IMR-90 (cell line): ENCODE measurements around the gene NOD2. TPM values are rescaled to one million over a fixed set of nuclear protein-coding genes. Genes with fewer than 3 reads are reported as not detected.

Experiments used
- ATAC-seq: fragments of 200-7000 bp; cut with Tn5 transposase; 2 replicates; pipeline ENCODE4 v1.9.1; 2020; ENCODE audit warnings: low read depth, mild to moderate bottlenecking, moderate library complexity
- BruUV-seq: library from RNA; stranded (reverse); fragments of 400-500 nt; replicated peaks from 2 replicates; lab custom pipeline; 2021; lab: Mats Ljungman, UMichigan
- CTCF ChIA-PET: fragments of 300-600 bp; formaldehyde crosslinking; extraction: SDS; loops from one replicate; lab custom pipeline; 2021; ENCODE audit warnings: antibody characterized with exemption; lab: Yijun Ruan, JAX
- POLR2A ChIA-PET: fragments of 300-600 bp; sonication (Branson Sonifier 250); formaldehyde crosslinking; loops from one replicate; lab custom pipeline; 2022; ENCODE audit warnings: antibody characterized with exemption; ENCODE audit not compliant: unreplicated experiment; lab: Charles Lee
- DNase-seq: peaks from one replicate; pipeline ENCODE4 v3.0.0; 2013
- H2AFZ ChIP-seq: replicated peaks from 2 replicates; pipeline ENCODE3; 2013; ENCODE audit warnings: low read length, mild to moderate bottlenecking; ENCODE audit not compliant: poor library complexity
- H2AK5ac ChIP-seq: 2 replicates; pipeline ENCODE4 v1.6.1; 2013; ENCODE audit warnings: low read depth, low read length, inconsistent platforms
- H2AK9ac ChIP-seq: replicated peaks from 2 replicates; pipeline ENCODE3; 2013; ENCODE audit warnings: mild to moderate bottlenecking, low read depth, low read length, moderate library complexity; ENCODE audit not compliant: poor library complexity
- H2BK120ac ChIP-seq: 2 replicates; pipeline ENCODE4 v1.6.1; 2013; ENCODE audit warnings: low read depth, low read length, inconsistent platforms
- H2BK15ac ChIP-seq: 3 replicates; pipeline ENCODE4 v1.6.1; 2013; ENCODE audit warnings: low read depth, low read length, inconsistent platforms
- H2BK20ac ChIP-seq: 2 replicates; pipeline ENCODE4 v1.6.1; 2013; ENCODE audit warnings: low read depth, mild to moderate bottlenecking, inconsistent platforms, low read length, moderate library complexity
- H2BK5ac ChIP-seq: 2 replicates; pipeline ENCODE4 v1.6.1; 2013; ENCODE audit warnings: mild to moderate bottlenecking, low read depth, low read length, inconsistent platforms; ENCODE audit not compliant: poor library complexity, severe bottlenecking
- H3K14ac ChIP-seq: replicated peaks from 2 replicates; pipeline ENCODE4 v1.6.1; 2013; ENCODE audit warnings: low read depth, low read length, inconsistent platforms
- H3K18ac ChIP-seq: 2 replicates; pipeline ENCODE4 v1.6.1; 2013; ENCODE audit warnings: low read depth, low read length, control low read depth
- H3K23ac ChIP-seq: 2 replicates; pipeline ENCODE4 v1.6.1; 2013; ENCODE audit warnings: low read depth, low read length, inconsistent platforms
- H3K27ac ChIP-seq: 2 replicates; pipeline ENCODE4 v1.5.1; 2013; ENCODE audit warnings: mild to moderate bottlenecking, control low read depth, low read length; ENCODE audit not compliant: insufficient read depth
- H3K27me3 ChIP-seq: 2 replicates; pipeline ENCODE4 v1.6.1; 2013; ENCODE audit warnings: low read length; ENCODE audit not compliant: control insufficient read depth, insufficient read depth
- H3K36me3 ChIP-seq: 2 replicates; pipeline ENCODE4 v1.6.1; 2013; ENCODE audit warnings: low read length, mixed read lengths; ENCODE audit not compliant: control insufficient read depth, insufficient read depth
- H3K4ac ChIP-seq: 2 replicates; pipeline ENCODE4 v1.6.1; 2013; ENCODE audit warnings: low read depth, low read length, inconsistent platforms
- H3K4me1 ChIP-seq: 2 replicates; pipeline ENCODE4 v1.6.1; 2013; ENCODE audit warnings: low read length, mixed read lengths; ENCODE audit not compliant: control insufficient read depth, insufficient read depth
- H3K4me2 ChIP-seq: 2 replicates; pipeline ENCODE4 v1.6.1; 2013; ENCODE audit warnings: low read depth, mild to moderate bottlenecking, control low read depth, low read length, moderate library complexity
- H3K4me3 ChIP-seq: 2 replicates; pipeline ENCODE4 v1.5.1; 2013; ENCODE audit warnings: low read depth, mild to moderate bottlenecking, control low read depth, low read length, moderate library complexity; ENCODE audit not compliant: insufficient read depth
- H3K56ac ChIP-seq: 2 replicates; pipeline ENCODE4 v1.6.1; 2013; ENCODE audit warnings: low read length, inconsistent platforms; ENCODE audit not compliant: insufficient read depth; ENCODE audit errors: extremely low read depth
- H3K79me1 ChIP-seq, 2 experiments: 2 replicates each; pipeline ENCODE4 v1.6.1; 2013; ENCODE audit warnings: low read length in 2 of 2, inconsistent platforms in 1 of 2, low read depth in 1 of 2
- H3K9ac ChIP-seq: 2 replicates; pipeline ENCODE4 v1.6.1; 2013; ENCODE audit warnings: low read depth, low read length, control low read depth
- H3K9me1 ChIP-seq: 2 replicates; pipeline ENCODE4 v1.6.1; 2013; ENCODE audit warnings: low read length, inconsistent platforms; ENCODE audit not compliant: insufficient read depth
- H3K9me3 ChIP-seq: 2 replicates; pipeline ENCODE4 v1.6.1; 2013; ENCODE audit warnings: low read length; ENCODE audit not compliant: control insufficient read depth, insufficient read depth
- H4K20me1 ChIP-seq: 2 replicates; pipeline ENCODE4 v1.6.1; 2013; ENCODE audit warnings: low read length, inconsistent platforms; ENCODE audit not compliant: insufficient read depth
- H4K5ac ChIP-seq: 2 replicates; pipeline ENCODE4 v1.6.1; 2013; ENCODE audit warnings: mild to moderate bottlenecking, low read depth, low read length, control low read depth
- H4K8ac ChIP-seq, 2 experiments: 2 replicates each; pipeline ENCODE4 v1.6.1; 2013; ENCODE audit warnings: low read depth in 2 of 2, low read length in 2 of 2, control low read depth in 1 of 2, inconsistent platforms in 1 of 2
- H4K91ac ChIP-seq: 2 replicates; pipeline ENCODE4 v1.6.1; 2013; ENCODE audit warnings: low read depth, low read length, inconsistent platforms; ENCODE audit not compliant: insufficient read depth
- CEBPB ChIP-seq: IDR thresholded peaks from 2 replicates; pipeline ENCODE4 v1.6.1; 2012; ENCODE audit warnings: low read depth, low read length, improper control_type of control experiment
- CHD1 ChIP-seq: IDR thresholded peaks from 2 replicates; pipeline ENCODE4 v1.6.1; 2012; ENCODE audit warnings: low read depth, low read length, improper control_type of control experiment
- MAFK ChIP-seq: IDR thresholded peaks from 2 replicates; pipeline ENCODE4 v1.6.1; 2012; ENCODE audit warnings: low read depth, low read length, improper control_type of control experiment
- USF2 ChIP-seq: fragments of 150-350 bp; IDR thresholded peaks from 2 replicates; pipeline ENCODE4 v1.6.1; 2017; ENCODE audit warnings: mild to moderate bottlenecking, antibody characterized with exemption, low read length, low read depth
- WGBS, 2 experiments: methylation state at CpG; one replicate each; pipeline versions ENCODE4 v1.1.5 to v1.1.7; 2013; ENCODE audit warnings: missing lambda C conversion rate in 2 of 2; ENCODE audit not compliant: insufficient read length in 1 of 2; ENCODE audit errors: extremely low coverage in 2 of 2; 5-methylcytosine and 5-hydroxymethylcytosine counted together
- dilution Hi-C: fragments of 300-500 bp; cut with HindIII; formaldehyde crosslinking; loops from one replicate; pipeline ENCODE4 v1.14.3; 2018; ENCODE audit warnings: low sequenced_read_pairs; ENCODE audit not compliant: unreplicated experiment
- in situ Hi-C: fragments of 300-500 bp; cut with MboI; formaldehyde crosslinking; loops from 3 replicates; pipeline ENCODE4 v1.14.3; 2019; ENCODE audit warnings: low sequenced_read_pairs, inconsistent platforms, mixed read lengths
- intact Hi-C: fragments of 100-400 bp; cut with micrococcal nuclease; formaldehyde crosslinking; loops from 2 replicates; pipeline ENCODE4 v1.10.0; 2022
- polyA plus RNA-seq, 3 experiments: library from polyadenylated mRNA; depleted of rRNA; stranded (reverse); fragments of >200 nt; gene quantifications; 2 replicates each; pipeline ENCODE4 v1.2.3, GENCODE V29; 2012; ENCODE audit warnings: low replicate concordance in 1 of 3
- total RNA-seq: library from RNA; depleted of rRNA; stranded (reverse); fragments of >200 nt; gene quantifications from 2 replicates; pipeline ENCODE4 v1.2.3, GENCODE V29; 2012

Gene NOD2
- total and polyA plus RNA-seq, 2 of the 4 experiments (the other 2 are of a cell fraction) = not detected

- in situ Hi-C loops (loop anchor here (25.0 kb wide), 1 partner anchor 563 kb away; no protein-coding TSS in a partner anchor), intact Hi-C loops (no loop called here), dilution Hi-C loops (no loop called here)
- Histone ChIP-seq H3K9me3 (no peaks in the 10 kb centered on the region), H3K9ac (no peak overlapping the region), H3K36me3 (peaks cover 6% of the 10 kb centered on the region), H2BK15ac (no peak overlapping the region), H3K9me1 (peaks cover 7% of the 10 kb centered on the region), H2AK5ac (no peak overlapping the region), H3K4ac (no peak overlapping the region), H3K56ac (no peak overlapping the region), H3K4me1 (no peaks in the 10 kb centered on the region), H2AK9ac (no peak overlapping the region), H3K4me3 (no peak overlapping the region), H2AFZ (no peak overlapping the region), H4K20me1 (no peaks in the 10 kb centered on the region), H4K91ac (no peak overlapping the region), H4K5ac (no peak overlapping the region), H3K14ac (no peak overlapping the region), H3K27ac (no peak overlapping the region), H2BK20ac (no peak overlapping the region), H2BK120ac (no peak overlapping the region), H3K27me3 (no peaks in the 10 kb centered on the region), H3K4me2 (no peak overlapping the region), H3K79me1 (peaks cover 2 to 4% of the 10 kb centered on the region in 2 experiments; a peak in 2 of 4 replicates), H3K23ac (no peak overlapping the region), H2BK5ac (no peak overlapping the region), H4K8ac (no peak overlapping the region), H3K18ac (no peak overlapping the region)
- no CpG with 5 or more reads among the region's 3 CpGs for WGBS, 2 experiments
- ChIA-PET POLR2A (no interaction called here), CTCF (interaction anchor here (0.8 kb wide), 1 partner anchor 10 kb away, joined by 3 read pairs; no protein-coding TSS in a partner anchor)
- no TSS peak for BruUV-seq
- no peak for DNase-seq
- TF ChIP-seq CEBPB (no peak), USF2 (no peak), MAFK (peak; percentile 63), CHD1 (no peak)
- no peak for ATAC-seq
These were observed 81.6 kb downstream of the NOD2 start for GRCh38 chr16:50774960-50775359.
